Activated naive CD4-positive, alpha-beta T cell treated with Interleukin-2 at 50 U/mL for 16 hours (primary cell): ENCODE results near the gene ORAI3.

Experiments used
- DNase-seq: peaks from one replicate; pipeline ENCODE4 v3.0.0-alpha.2; 2020

The ORAI3 gene

GRCh38 chr16:30949650-30950515, 1.0 kb downstream of the ORAI3 start:
- peak; percentile 28 for DNase-seq

- DNase-seq: no peak
Measured at GRCh38 chr16:30950516-30951065, 1.7 kb downstream of the ORAI3 start.

GRCh38 chr16:30951193-30951592, 2.3 kb downstream of the ORAI3 start:
- no peak for DNase-seq

GRCh38 chr16:30951750-30952149, 2.9 kb downstream of the ORAI3 start:
- no peak for DNase-seq

- no peak for DNase-seq
Measured at GRCh38 chr16:30953111-30953510, 4.2 kb downstream of the ORAI3 start.

GRCh38 chr16:30953511-30954124, 4.8 kb downstream of the ORAI3 start:
- peak; percentile 69 for DNase-seq

- DNase-seq: no peak
Measured at GRCh38 chr16:30954993-30955392, 6.1 kb downstream of the ORAI3 start.

GRCh38 chr16:30956601-30957455, 8.0 kb downstream of the ORAI3 start:
- DNase-seq: peak; percentile 92

GRCh38 chr16:30957456-30958174, 8.7 kb downstream of the ORAI3 start, which contains the start of gene SETD1A:
Gene SETD1A, plus strand, starts transcription at chr16:30957754. Its CDS starts 978 bp downstream, at chr16:30958732.
- DNase-seq: peak; percentile 96

GRCh38 chr16:30958175-30959079, 9.6 kb downstream of the ORAI3 start:
- DNase-seq: no peak

GRCh38 chr16:30961384-30961783, 12.5 kb downstream of the ORAI3 start:
- no peak for DNase-seq

- DNase-seq: no peak
Measured at GRCh38 chr16:30963925-30964511, 15.2 kb downstream of the ORAI3 start.

GRCh38 chr16:30964574-30965226, 15.8 kb downstream of the ORAI3 start:
- no peak for DNase-seq

- DNase-seq: no peak
Measured at GRCh38 chr16:30965436-30965835, 16.6 kb downstream of the ORAI3 start.

GRCh38 chr16:30966033-30966619, 17.3 kb downstream of the ORAI3 start:
- DNase-seq: no peak

GRCh38 chr16:30967795-30968194, 18.9 kb downstream of the ORAI3 start:
- no peak for DNase-seq

GRCh38 chr16:30969246-30969842, 20.5 kb downstream of the ORAI3 start:
- no peak for DNase-seq

GRCh38 chr16:30971298-30971697, 22.4 kb downstream of the ORAI3 start:
- DNase-seq: no peak

GRCh38 chr16:30972872-30973271, 24.0 kb downstream of the ORAI3 start:
- DNase-seq: no peak
